K562 treated with DMSO at 1 percent for 12 hours (cell line): Measurements from ENCODE around the gene KCNH5. TPM values are rescaled to one million over a fixed set of nuclear protein-coding genes. Genes with fewer than 3 reads are reported as not detected.

Experiments used
- total RNA-seq: library from RNA; unstranded; fragments of 300-600 nt; gene quantifications from 2 replicates; pipeline ENCODE4 v1.2.3, GENCODE V29; 2022; ENCODE audit not compliant: insufficient read depth

KCNH5 gene, protein sequence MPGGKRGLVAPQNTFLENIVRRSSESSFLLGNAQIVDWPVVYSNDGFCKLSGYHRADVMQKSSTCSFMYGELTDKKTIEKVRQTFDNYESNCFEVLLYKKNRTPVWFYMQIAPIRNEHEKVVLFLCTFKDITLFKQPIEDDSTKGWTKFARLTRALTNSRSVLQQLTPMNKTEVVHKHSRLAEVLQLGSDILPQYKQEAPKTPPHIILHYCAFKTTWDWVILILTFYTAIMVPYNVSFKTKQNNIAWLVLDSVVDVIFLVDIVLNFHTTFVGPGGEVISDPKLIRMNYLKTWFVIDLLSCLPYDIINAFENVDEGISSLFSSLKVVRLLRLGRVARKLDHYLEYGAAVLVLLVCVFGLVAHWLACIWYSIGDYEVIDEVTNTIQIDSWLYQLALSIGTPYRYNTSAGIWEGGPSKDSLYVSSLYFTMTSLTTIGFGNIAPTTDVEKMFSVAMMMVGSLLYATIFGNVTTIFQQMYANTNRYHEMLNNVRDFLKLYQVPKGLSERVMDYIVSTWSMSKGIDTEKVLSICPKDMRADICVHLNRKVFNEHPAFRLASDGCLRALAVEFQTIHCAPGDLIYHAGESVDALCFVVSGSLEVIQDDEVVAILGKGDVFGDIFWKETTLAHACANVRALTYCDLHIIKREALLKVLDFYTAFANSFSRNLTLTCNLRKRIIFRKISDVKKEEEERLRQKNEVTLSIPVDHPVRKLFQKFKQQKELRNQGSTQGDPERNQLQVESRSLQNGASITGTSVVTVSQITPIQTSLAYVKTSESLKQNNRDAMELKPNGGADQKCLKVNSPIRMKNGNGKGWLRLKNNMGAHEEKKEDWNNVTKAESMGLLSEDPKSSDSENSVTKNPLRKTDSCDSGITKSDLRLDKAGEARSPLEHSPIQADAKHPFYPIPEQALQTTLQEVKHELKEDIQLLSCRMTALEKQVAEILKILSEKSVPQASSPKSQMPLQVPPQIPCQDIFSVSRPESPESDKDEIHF
- total RNA-seq = 0.28 and 0.85 TPM in 2 replicates

DNA sequence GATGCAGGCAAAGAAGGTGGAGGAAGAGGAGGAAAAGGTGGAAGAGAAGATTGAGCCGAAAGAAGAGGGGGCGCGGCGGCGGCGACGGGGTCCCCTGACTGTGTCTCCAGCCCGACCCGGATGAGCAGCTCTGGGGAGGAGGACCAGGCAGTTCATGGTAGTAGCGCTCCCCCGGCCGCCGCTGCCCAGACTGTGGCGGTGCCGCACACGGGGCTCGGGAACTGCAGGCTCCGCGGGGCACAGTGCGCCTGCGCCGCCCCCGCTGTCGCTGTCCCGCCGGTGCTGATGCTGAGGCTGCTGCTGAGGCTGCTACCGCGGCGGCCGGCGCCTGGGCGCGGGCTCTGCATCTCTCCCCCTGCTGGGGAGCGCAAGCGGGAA, at the start of gene KCNH5:
KCNH5 (minus strand) TSS at position 225 of the 378 bp plus-strand sequence. CDS start 272 bp downstream, outside the sequence.

Other genes starting within 250 kb of the KCNH5 start
- not detected in 2 replicates for gene RHOJ, start 159.0 kb upstream of the KCNH5 start, total RNA-seq